ENCODE data around the gene INPP5F. TPM values are rescaled to one million over a fixed set of nuclear protein-coding genes. Genes with fewer than 3 reads are reported as not detected.

The INPP5F gene
- total and polyA plus RNA-seq, 12 donors = 4.0 to 13.3 (median 6.4) TPM

DNA sequence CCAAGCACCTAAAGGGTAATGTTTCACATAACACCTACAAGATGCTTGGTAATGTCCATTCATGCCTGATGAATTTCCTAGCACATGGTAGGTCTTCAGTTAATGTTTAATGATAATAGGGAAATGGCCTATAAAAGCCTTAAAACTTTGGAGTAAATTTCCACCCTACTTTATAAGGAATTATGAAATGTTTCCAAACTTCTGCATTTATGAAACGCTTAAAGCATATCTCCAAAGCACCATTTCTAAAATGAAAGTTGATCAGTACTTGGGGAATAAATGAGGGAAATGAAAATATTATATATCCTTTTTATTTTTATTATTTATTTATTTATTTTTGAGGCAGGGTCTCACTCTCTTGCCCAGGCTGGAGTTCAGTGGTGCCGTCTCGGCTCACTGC lies 51.8 kb downstream of the INPP5F start:
- H3K27me3 ChIP-seq = no peaks in the 10 kb centered on the region
- peaks cover 0 to 1% (median 0%) of the 10 kb centered on the region in 9 donors for H3K4me1 ChIP-seq
- H3K9me3 ChIP-seq = no peaks in the 10 kb centered on the region
- WGBS, 2 donors = 94 to 96% methylated on average over 3 of the region's 3 CpGs
- intact Hi-C loops (cut with DNase I) = no loop called here
- TF ChIP-seq, protein P1, sequence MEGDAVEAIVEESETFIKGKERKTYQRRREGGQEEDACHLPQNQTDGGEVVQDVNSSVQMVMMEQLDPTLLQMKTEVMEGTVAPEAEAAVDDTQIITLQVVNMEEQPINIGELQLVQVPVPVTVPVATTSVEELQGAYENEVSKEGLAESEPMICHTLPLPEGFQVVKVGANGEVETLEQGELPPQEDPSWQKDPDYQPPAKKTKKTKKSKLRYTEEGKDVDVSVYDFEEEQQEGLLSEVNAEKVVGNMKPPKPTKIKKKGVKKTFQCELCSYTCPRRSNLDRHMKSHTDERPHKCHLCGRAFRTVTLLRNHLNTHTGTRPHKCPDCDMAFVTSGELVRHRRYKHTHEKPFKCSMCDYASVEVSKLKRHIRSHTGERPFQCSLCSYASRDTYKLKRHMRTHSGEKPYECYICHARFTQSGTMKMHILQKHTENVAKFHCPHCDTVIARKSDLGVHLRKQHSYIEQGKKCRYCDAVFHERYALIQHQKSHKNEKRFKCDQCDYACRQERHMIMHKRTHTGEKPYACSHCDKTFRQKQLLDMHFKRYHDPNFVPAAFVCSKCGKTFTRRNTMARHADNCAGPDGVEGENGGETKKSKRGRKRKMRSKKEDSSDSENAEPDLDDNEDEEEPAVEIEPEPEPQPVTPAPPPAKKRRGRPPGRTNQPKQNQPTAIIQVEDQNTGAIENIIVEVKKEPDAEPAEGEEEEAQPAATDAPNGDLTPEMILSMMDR (IDR thresholded peaks at IDR 0.05) = no peak
- no peak overlapping the region for H3K4me3 ChIP-seq
- no peaks in the 10 kb centered on the region for H3K36me3 ChIP-seq
- DNase-seq = no peak
- no peak overlapping the region for H3K27ac ChIP-seq
- ATAC-seq = no peak

DNA sequence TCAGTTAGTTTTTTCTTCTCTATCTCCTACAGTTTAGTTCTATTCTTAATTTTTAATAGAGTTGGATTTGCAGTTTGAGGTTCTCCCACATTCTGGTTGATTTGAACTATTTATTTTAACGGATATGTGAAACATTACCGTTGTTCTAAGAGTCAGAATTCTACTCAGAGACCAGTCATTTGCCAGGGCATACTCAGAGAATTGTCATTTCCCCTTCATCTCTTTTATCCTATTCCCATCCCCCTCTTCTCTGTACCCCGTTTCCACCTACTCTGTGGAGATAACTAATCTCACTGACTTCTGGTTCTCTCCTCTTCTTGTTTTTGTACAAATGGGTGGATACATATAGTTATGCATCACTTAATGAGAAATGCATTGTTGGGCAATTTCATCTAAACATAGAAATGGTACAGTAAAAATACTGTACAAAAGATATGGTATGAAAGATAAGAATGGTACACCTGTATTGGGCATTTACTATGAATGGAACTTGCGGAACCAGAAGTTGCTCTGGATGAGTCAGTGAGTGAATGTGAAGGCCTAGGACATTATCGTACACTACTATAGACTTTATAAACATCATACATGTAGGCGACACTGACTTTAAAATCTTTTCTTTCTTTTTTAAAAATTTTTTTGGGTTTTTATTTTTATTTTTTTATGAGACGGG lies 53.1 kb downstream of the INPP5F start:
- Histone ChIP-seq H3K4me1 (peaks cover 0 to 13% (median 5%) of the 10 kb centered on the region in 9 donors), H3K9me3 (no peaks in the 10 kb centered on the region), H3K27ac (no peak overlapping the region), H3K36me3 (no peaks in the 10 kb centered on the region), H3K27me3 (no peaks in the 10 kb centered on the region), H3K4me3 (no peak overlapping the region)
- 95% methylated on average over 7 of the region's 7 CpGs for WGBS, 2 donors
- intact Hi-C loops (cut with DNase I) = no loop called here
- TF ChIP-seq, protein P1 (IDR thresholded peaks at IDR 0.05) = no peak
- DNase-seq (no peak), ATAC-seq (no peak)

DNA sequence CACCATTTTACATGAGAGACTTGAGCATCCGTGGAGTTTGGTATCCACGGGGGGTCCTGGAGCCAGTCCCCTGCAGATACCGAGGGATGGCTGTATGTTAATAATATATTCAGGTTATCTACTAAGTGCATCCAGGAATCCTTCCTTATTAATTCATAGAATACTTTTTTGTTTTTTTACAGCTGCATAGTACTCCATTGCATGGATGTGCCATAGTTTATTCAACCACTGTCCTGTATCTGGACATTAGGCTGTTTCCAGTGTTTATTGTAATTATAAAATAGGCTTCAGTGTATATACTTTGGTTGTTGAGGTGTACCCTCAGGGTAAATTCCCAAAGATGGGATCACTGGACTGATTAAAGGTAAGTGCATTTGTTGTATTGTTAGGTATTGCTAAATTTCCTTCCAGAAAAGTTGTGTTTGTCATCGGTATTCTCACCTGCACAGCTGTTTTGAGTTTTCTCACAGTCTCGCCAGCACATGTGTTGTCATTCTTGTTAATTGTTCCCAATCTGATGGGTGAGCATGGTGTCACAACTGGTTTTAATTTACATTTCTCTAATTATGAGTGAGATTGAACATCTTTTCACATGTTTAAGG lies 55.1 kb downstream of the INPP5F start:
- DNase-seq = no peak
- intact Hi-C loops (cut with DNase I) = no loop called here
- TF ChIP-seq, protein P1 (IDR thresholded peaks at IDR 0.05) = no peak
- peaks cover 0 to 25% (median 6%) of the 10 kb centered on the region in 9 donors for H3K4me1 ChIP-seq
- no peaks in the 10 kb centered on the region for H3K36me3 ChIP-seq
- no peak for ATAC-seq
- no peak overlapping the region for H3K27ac ChIP-seq
- H3K4me3 ChIP-seq = no peak overlapping the region
- WGBS, 2 donors = 96 to 98% methylated on average over 5 of the region's 5 CpGs
- H3K27me3 ChIP-seq = peaks cover 0 to under 1% (median 0%) of the 10 kb centered on the region in 7 donors
- H3K9me3 ChIP-seq = no peaks in the 10 kb centered on the region

DNA sequence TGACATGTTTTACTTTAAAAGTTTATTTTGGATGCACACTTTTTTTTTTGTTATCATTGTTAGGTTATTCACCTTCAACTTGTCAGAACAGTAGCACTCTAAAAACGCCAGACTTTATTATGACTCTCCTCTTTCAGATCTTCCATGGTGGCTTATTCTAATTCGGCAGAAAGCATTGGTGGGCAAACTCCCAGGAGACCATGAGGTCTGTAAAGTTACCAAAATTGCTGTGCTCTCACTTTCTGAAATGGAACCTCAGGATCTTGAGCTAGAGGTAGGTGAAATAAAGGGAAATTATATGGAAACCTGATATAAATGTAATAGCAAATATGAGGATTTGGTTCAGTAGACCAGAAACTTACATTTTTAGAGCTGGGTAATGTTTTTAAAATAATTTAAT lies 55.6 kb downstream of the INPP5F start:
- no peak overlapping the region for H3K4me3 ChIP-seq
- no peaks in the 10 kb centered on the region for H3K36me3 ChIP-seq
- no peak for ATAC-seq
- no peak for DNase-seq
- peaks cover 0 to 6% (median 0%) of the 10 kb centered on the region in 7 donors for H3K27me3 ChIP-seq
- intact Hi-C loops (cut with DNase I) = no loop called here
- H3K4me1 ChIP-seq = peaks cover 0 to 29% (median 6%) of the 10 kb centered on the region in 9 donors
- WGBS, 2 donors = 89 to 94% methylated on average over 2 of the region's 2 CpGs
- H3K9me3 ChIP-seq = no peaks in the 10 kb centered on the region
- TF ChIP-seq, protein P1 (IDR thresholded peaks at IDR 0.05) = no peak
- H3K27ac ChIP-seq = no peak overlapping the region
